Measurements from ENCODE around the gene SLC37A1.

SLC37A1 gene

GRCh38 chr21:42580076-42580792, 66.6 kb downstream of the SLC37A1 start:
- DNase-seq, result no peak

- no peak for DNase-seq
Observed at GRCh38 chr21:42580793-42581321, 67.2 kb downstream of the SLC37A1 start.

GRCh38 chr21:42581336-42581992, 67.8 kb downstream of the SLC37A1 start:
- DNase-seq, result no peak

- no peak for DNase-seq
Observed at GRCh38 chr21:42581993-42582786, 68.5 kb downstream of the SLC37A1 start.

GRCh38 chr21:42582787-42583476, 69.3 kb downstream of the SLC37A1 start:
- no peak for DNase-seq

GRCh38 chr21:42583477-42584295, 70.0 kb downstream of the SLC37A1 start:
- no peak for DNase-seq

- no peak for DNase-seq
Observed at GRCh38 chr21:42584296-42584641, 70.6 kb downstream of the SLC37A1 start.

- no peak for DNase-seq
Observed at GRCh38 chr21:42585881-42586280, 72.2 kb downstream of the SLC37A1 start.

GRCh38 chr21:42586406-42586805, 72.8 kb downstream of the SLC37A1 start:
- DNase-seq, result no peak

GRCh38 chr21:42587036-42587435, 73.4 kb downstream of the SLC37A1 start:
- DNase-seq, result no peak

GRCh38 chr21:42590431-42591131, 76.9 kb downstream of the SLC37A1 start:
- peak in 1 of 2 donors; percentile 13 for DNase-seq

- no peak for DNase-seq
Observed at GRCh38 chr21:42591170-42591869, 77.7 kb downstream of the SLC37A1 start.

- DNase-seq, result no peak
Observed at GRCh38 chr21:42592156-42592820, 78.6 kb downstream of the SLC37A1 start.

GRCh38 chr21:42593007-42593814, 79.6 kb downstream of the SLC37A1 start:
- peak; percentile 60 to 67 for DNase-seq

- no peak for DNase-seq
Observed at GRCh38 chr21:42594616-42595282, 81.1 kb downstream of the SLC37A1 start.

GRCh38 chr21:42595283-42596187, 81.9 kb downstream of the SLC37A1 start:
- no peak for DNase-seq

- DNase-seq, result no peak
Observed at GRCh38 chr21:42596657-42597056, 83.0 kb downstream of the SLC37A1 start.

Data from CD4-positive, alpha-beta T cell treated with Interleukin-1 beta for 1 hour (primary cell).